Mesenchymal stem cell (in vitro differentiated cells and primary cell): ENCODE results near the gene SAPCD2.

Experiments used
- DNase-seq: peaks from one replicate; pipeline ENCODE4 v3.0.0-alpha.2; 2013
- H2AFZ ChIP-seq: one replicate; pipeline ENCODE4 v1.6.1; 2013; ENCODE audit warnings: low read depth, mild to moderate bottlenecking, control low read depth, inconsistent platforms, low read length, moderate library complexity
- H2AK5ac ChIP-seq: 2 replicates; pipeline ENCODE4 v1.6.1; 2013; ENCODE audit warnings: low read length, moderate library complexity, mild to moderate bottlenecking, inconsistent platforms; ENCODE audit not compliant: severe bottlenecking
- H2BK120ac ChIP-seq: one replicate; pipeline ENCODE4 v1.6.1; 2013; ENCODE audit warnings: low read depth, mild to moderate bottlenecking, inconsistent platforms, low read length, moderate library complexity
- H2BK12ac ChIP-seq, 2 experiments: one replicate each; pipeline ENCODE4 v1.6.1; 2013; ENCODE audit warnings: inconsistent platforms in 2 of 2, low read length in 2 of 2, mild to moderate bottlenecking in 2 of 2, moderate library complexity in 2 of 2, control low read depth in 1 of 2
- H2BK15ac ChIP-seq: one replicate; pipeline ENCODE4 v1.6.1; 2013; ENCODE audit warnings: mild to moderate bottlenecking, low read depth, inconsistent platforms; ENCODE audit not compliant: poor library complexity, severe bottlenecking
- H2BK5ac ChIP-seq: 2 replicates; pipeline ENCODE4 v1.6.1; 2013; ENCODE audit warnings: low read depth, mild to moderate bottlenecking, low read length, control low read depth, inconsistent platforms; ENCODE audit not compliant: poor library complexity, severe bottlenecking
- H3K14ac ChIP-seq, 2 experiments: one replicate each; pipeline ENCODE4 v1.6.1; 2013; ENCODE audit warnings: inconsistent platforms in 2 of 2, low read length in 2 of 2, control low read depth in 1 of 2, mild to moderate bottlenecking in 1 of 2, moderate library complexity in 1 of 2
- H3K18ac ChIP-seq, 2 experiments: one replicate each; pipeline ENCODE4 v1.6.1; 2013; ENCODE audit warnings: inconsistent platforms in 2 of 2, low read length in 2 of 2, control low read depth in 1 of 2, low read depth in 1 of 2, mild to moderate bottlenecking in 1 of 2
- H3K23ac ChIP-seq, 2 experiments: one replicate each; pipeline ENCODE4 v1.6.1; 2013; ENCODE audit warnings: inconsistent platforms in 2 of 2, low read length in 2 of 2, mild to moderate bottlenecking in 2 of 2, moderate library complexity in 2 of 2, control low read depth in 1 of 2
- H3K27ac ChIP-seq: 2 replicates; pipeline ENCODE4 v1.5.1; 2013; ENCODE audit warnings: mild to moderate bottlenecking, moderate library complexity, low read length, control low read depth, inconsistent platforms; ENCODE audit not compliant: poor library complexity, severe bottlenecking
- H3K27me3 ChIP-seq, 2 experiments: 2 replicates each; pipeline versions ENCODE4 v1.6.1 to v1.7.0; 2013; ENCODE audit warnings: low read length in 2 of 2, mild to moderate bottlenecking in 2 of 2, moderate library complexity in 2 of 2, control low read depth in 1 of 2, inconsistent platforms in 1 of 2; ENCODE audit not compliant: control insufficient read depth in 1 of 2, insufficient read depth in 1 of 2
- H3K36me3 ChIP-seq, 2 experiments: 2 replicates each; pipeline versions ENCODE4 v1.6.1 to v1.7.0; 2013; ENCODE audit warnings: low read length in 2 of 2, control low read depth in 1 of 2, inconsistent platforms in 1 of 2, low read depth in 1 of 2, mild to moderate bottlenecking in 1 of 2; ENCODE audit not compliant: insufficient read depth in 2 of 2, control insufficient read depth in 1 of 2
- H3K4ac ChIP-seq, 2 experiments: one replicate each; pipeline ENCODE4 v1.6.1; 2013; ENCODE audit warnings: inconsistent platforms in 2 of 2, low read length in 2 of 2, mild to moderate bottlenecking in 2 of 2, moderate library complexity in 2 of 2, control low read depth in 1 of 2, low read depth in 1 of 2
- H3K4me1 ChIP-seq: 2 replicates; pipeline ENCODE4 v1.6.1; 2013; ENCODE audit warnings: low read depth, low read length, control low read depth; ENCODE audit not compliant: control insufficient read depth, insufficient read depth
- H3K4me2 ChIP-seq: 2 replicates; pipeline ENCODE4 v1.6.1; 2013; ENCODE audit warnings: low read length, mild to moderate bottlenecking, inconsistent platforms; ENCODE audit not compliant: poor library complexity, severe bottlenecking
- H3K4me3 ChIP-seq, 2 experiments: 2 replicates each; pipeline versions ENCODE4 v1.5.1 to v1.7.0; 2013; ENCODE audit warnings: low read length in 2 of 2, mild to moderate bottlenecking in 2 of 2, control low read depth in 1 of 2, low read depth in 1 of 2; ENCODE audit not compliant: insufficient read depth in 1 of 2
- H3K79me1 ChIP-seq: replicated peaks from 2 replicates; pipeline ENCODE4 v1.6.1; 2013; ENCODE audit warnings: mild to moderate bottlenecking, control low read depth, low read length, inconsistent platforms; ENCODE audit not compliant: poor library complexity, severe bottlenecking
- H3K9ac ChIP-seq: 2 replicates; pipeline ENCODE4 v1.7.0; 2013; ENCODE audit warnings: mild to moderate bottlenecking, low read length, moderate library complexity
- H3K9me3 ChIP-seq: 2 replicates; pipeline ENCODE4 v1.7.0; 2013; ENCODE audit warnings: mild to moderate bottlenecking, low read length; ENCODE audit not compliant: control insufficient read depth
- H4K8ac ChIP-seq: one replicate; pipeline ENCODE4 v1.6.1; 2013; ENCODE audit warnings: inconsistent platforms, mild to moderate bottlenecking, low read length, moderate library complexity
- H4K91ac ChIP-seq: one replicate; pipeline ENCODE4 v1.6.1; 2013; ENCODE audit warnings: mild to moderate bottlenecking, low read length, inconsistent platforms
- WGBS: methylation state at CpG from one replicate; pipeline ENCODE4 v1.1.7; 2013; ENCODE audit warnings: mixed read lengths; 5-methylcytosine and 5-hydroxymethylcytosine counted together

The SAPCD2 gene

DNA sequence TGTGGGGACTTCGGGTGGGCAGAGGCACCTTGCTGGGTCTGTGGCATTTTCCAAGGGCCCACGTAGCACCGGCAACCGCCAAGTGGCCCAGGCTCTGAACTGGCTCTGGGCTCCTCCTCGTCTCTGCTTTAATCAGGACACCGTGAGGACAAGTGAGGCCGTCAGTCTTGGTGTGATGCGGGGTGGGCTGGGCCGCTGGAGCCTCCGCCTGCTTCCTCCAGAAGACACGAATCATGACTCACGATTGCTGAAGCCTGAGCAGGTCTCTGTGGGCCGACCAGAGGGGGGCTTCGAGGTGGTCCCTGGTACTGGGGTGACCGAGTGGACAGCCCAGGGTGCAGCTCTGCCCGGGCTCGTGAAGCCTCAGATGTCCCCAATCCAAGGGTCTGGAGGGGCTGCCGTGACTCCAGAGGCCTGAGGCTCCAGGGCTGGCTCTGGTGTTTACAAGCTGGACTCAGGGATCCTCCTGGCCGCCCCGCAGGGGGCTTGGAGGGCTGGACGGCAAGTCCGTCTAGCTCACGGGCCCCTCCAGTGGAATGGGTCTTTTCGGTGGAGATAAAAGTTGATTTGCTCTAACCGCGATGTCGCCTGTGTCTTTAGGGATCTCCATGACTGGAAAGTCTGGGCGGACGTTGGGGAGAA lies 38.4 kb upstream of the SAPCD2 start:
- 92% methylated on average over 29 of the region's 29 CpGs for WGBS
- H2BK5ac ChIP-seq, result no peak overlapping the region

DNA sequence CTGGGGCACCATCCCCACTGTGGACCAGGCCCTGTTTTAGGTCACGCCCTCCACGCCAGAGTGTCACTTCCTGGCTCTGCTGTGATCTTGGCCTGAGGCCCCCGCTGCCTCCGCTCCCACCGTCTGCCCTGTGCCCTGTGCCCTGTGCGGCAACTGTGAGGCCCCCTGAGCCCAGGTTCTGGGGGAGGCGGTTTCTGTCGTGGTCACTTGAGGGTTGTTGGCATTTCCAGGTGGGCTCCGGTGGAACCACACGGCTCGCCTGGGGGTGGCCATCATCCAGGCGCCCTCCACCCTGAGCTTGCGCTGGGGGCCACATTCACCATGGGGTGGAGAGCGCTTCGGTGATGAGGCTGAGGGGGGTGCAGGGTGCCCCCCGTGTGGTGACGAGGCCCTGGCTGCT lies 37.6 kb upstream of the SAPCD2 start:
- Histone ChIP-seq H3K4me1 (no peaks in the 10 kb centered on the region), H4K8ac (no peak overlapping the region), H3K14ac (no peak overlapping the region), H3K9ac (no peak overlapping the region), H2AFZ (no peak overlapping the region), H2BK5ac (no peak overlapping the region), H3K4me3 (no peak overlapping the region), H3K4me2 (no peak overlapping the region), H4K91ac (no peak overlapping the region), H3K23ac (no peak overlapping the region), H3K4ac (no peak overlapping the region), H2BK120ac (no peak overlapping the region), H3K27me3 (no peaks in the 10 kb centered on the region), H3K36me3 (peaks cover 89 to 95% of the 10 kb centered on the region in 2 experiments), H2BK12ac (no peak overlapping the region), H3K18ac (no peak overlapping the region), H3K9me3 (no peaks in the 10 kb centered on the region), H3K27ac (no peak overlapping the region), H2AK5ac (no peak overlapping the region), H2BK15ac (no peak overlapping the region), H3K79me1 (peaks cover 17% of the 10 kb centered on the region)
- 98% methylated on average over 17 of the region's 17 CpGs for WGBS
- no peak for DNase-seq

More for the DNA sequence above, 38.4 kb upstream of the SAPCD2 start:
- H3K14ac ChIP-seq, result no peak overlapping the region
- no peak overlapping the region for H3K18ac ChIP-seq
- no peak overlapping the region for H4K8ac ChIP-seq
- H3K27ac ChIP-seq, result no peak overlapping the region
- no peak overlapping the region for H2BK120ac ChIP-seq
- no peak overlapping the region for H3K23ac ChIP-seq
- H3K9me3 ChIP-seq, result no peaks in the 10 kb centered on the region
- H3K4me2 ChIP-seq, result no peak overlapping the region
- no peak overlapping the region for H3K4ac ChIP-seq
- H2BK12ac ChIP-seq, result no peak overlapping the region
- no peak overlapping the region for H4K91ac ChIP-seq
- no peak overlapping the region for H2AFZ ChIP-seq
- no peak overlapping the region for H3K4me3 ChIP-seq
- peaks cover 83 to 95% of the 10 kb centered on the region in 2 experiments for H3K36me3 ChIP-seq
- no peaks in the 10 kb centered on the region for H3K27me3 ChIP-seq
- H3K4me1 ChIP-seq, result peaks cover 3% of the 10 kb centered on the region
- peaks cover 20% of the 10 kb centered on the region for H3K79me1 ChIP-seq
- H2AK5ac ChIP-seq, result no peak overlapping the region
- DNase-seq, result no peak
- no peak overlapping the region for H3K9ac ChIP-seq
- H2BK15ac ChIP-seq, result no peak overlapping the region

DNA sequence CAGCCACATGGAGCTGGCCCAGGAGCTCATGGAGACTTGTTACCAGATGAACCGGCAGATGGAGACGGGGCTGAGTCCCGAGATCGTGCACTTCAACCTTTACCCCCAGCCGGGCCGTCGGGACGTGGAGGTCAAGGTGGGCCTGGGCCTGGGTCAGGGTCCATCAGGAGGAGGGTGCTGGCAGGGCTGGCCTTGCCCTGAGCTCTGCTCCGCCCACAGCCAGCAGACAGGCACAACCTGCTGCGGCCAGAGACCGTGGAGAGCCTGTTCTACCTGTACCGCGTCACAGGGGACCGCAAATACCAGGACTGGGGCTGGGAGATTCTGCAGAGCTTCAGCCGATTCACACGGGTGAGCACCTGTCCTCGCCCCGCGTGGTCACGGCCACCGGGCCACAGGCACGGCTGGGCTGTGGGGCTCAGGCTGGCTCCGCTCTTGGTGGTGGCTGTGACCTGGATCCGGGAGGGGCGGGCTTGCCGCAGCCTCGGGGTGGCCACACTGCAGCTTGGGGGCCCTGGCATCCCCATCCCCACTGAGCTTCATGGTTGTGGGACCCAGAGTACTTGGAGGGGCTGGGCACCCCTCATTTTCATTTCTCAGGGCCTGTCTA lies 37.1 kb upstream of the SAPCD2 start:
- no peak overlapping the region for H2BK5ac ChIP-seq
- no peak overlapping the region for H2BK12ac ChIP-seq
- WGBS, result 95% methylated on average over 27 of the region's 27 CpGs
- H3K79me1 ChIP-seq, result peaks cover 17% of the 10 kb centered on the region
- no peak overlapping the region for H3K14ac ChIP-seq
- H2BK120ac ChIP-seq, result no peak overlapping the region
- no peak overlapping the region for H3K23ac ChIP-seq
- H3K18ac ChIP-seq, result no peak overlapping the region
- H2AK5ac ChIP-seq, result no peak overlapping the region
- H3K9me3 ChIP-seq, result no peaks in the 10 kb centered on the region
- no peak overlapping the region for H2AFZ ChIP-seq
- H4K91ac ChIP-seq, result no peak overlapping the region
- no peak overlapping the region for H3K4me2 ChIP-seq
- no peaks in the 10 kb centered on the region for H3K27me3 ChIP-seq
- no peak overlapping the region for H4K8ac ChIP-seq
- no peak overlapping the region for H3K9ac ChIP-seq
- no peak overlapping the region for H3K27ac ChIP-seq
- no peak for DNase-seq
- peaks cover 91 to 96% of the 10 kb centered on the region in 2 experiments for H3K36me3 ChIP-seq
- no peak overlapping the region for H2BK15ac ChIP-seq
- H3K4ac ChIP-seq, result no peak overlapping the region
- no peaks in the 10 kb centered on the region for H3K4me1 ChIP-seq
- no peak overlapping the region for H3K4me3 ChIP-seq

DNA sequence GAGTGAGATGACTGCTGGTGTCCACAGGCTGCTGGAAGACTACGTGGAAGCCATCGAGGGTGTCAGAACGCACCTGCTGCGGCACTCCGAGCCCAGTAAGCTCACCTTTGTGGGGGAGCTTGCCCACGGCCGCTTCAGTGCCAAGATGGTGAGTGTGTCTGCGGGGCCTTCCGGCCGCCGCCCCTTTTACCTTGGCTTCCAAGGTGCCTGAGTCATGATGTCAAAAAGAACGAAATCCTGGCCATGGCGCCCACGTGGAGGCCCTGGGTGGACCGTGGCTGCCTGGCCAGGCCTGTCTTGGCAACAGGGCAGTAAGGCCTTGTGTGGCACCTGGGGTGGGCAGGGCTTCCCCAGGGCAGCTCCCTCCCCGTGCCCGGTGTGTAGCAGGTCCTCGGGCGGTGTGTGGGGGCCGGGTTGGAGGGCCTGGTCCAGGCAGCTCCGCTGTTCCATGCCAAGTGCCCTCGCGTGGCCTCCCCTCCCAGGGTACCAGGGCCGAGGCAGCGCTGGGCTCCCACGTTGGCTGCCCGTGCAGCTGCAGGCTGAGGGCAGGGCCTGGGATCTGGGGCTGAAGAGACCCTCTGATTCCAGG lies 36.4 kb upstream of the SAPCD2 start:
- Histone ChIP-seq H3K27ac (no peak overlapping the region), H2BK120ac (no peak overlapping the region), H2AK5ac (no peak overlapping the region), H3K4me2 (no peak overlapping the region), H3K79me1 (peaks cover 18% of the 10 kb centered on the region), H3K18ac (no peak overlapping the region), H3K4me1 (no peaks in the 10 kb centered on the region), H4K91ac (no peak overlapping the region), H3K36me3 (peaks cover 93 to 96% of the 10 kb centered on the region in 2 experiments), H2BK12ac (no peak overlapping the region), H3K9ac (no peak overlapping the region), H3K4me3 (no peak overlapping the region), H3K4ac (no peak overlapping the region), H3K23ac (no peak overlapping the region), H2BK15ac (no peak overlapping the region), H3K9me3 (no peaks in the 10 kb centered on the region), H4K8ac (no peak overlapping the region), H2BK5ac (no peak overlapping the region), H3K14ac (no peak overlapping the region), H2AFZ (no peak overlapping the region), H3K27me3 (no peaks in the 10 kb centered on the region)
- 96% methylated on average over 27 of the region's 27 CpGs for whole genome bisulfite sequencing
- DNase-seq, result no peak
